HepG2 (cell line): ENCODE results near the gene CCDC158. TPM values are rescaled to one million over a fixed set of nuclear protein-coding genes. Genes with fewer than 3 reads are reported as not detected.
A peak's percentile ranks its signal among the peaks of the same experiment; 100 is the strongest.

Source experiments
- AHR ChIP-seq: IDR thresholded peaks from 2 replicates; pipeline ENCODE4 v1.6.1; 2018; ENCODE audit warnings: missing genetic modification reagents, missing compliant biosample characterization
- ATM ChIP-seq: fragments of 450-650 bp; IDR thresholded peaks from 2 replicates; pipeline ENCODE4 v1.7.1; 2017; ENCODE audit warnings: mild to moderate bottlenecking, borderline replicate concordance
- CEBPB ChIP-seq: IDR thresholded peaks from 2 replicates; pipeline ENCODE4 v1.6.1; 2011; ENCODE audit warnings: low read depth, low read length, improper control_type of control experiment, borderline replicate concordance
- ETV5 ChIP-seq: IDR thresholded peaks from 2 replicates; pipeline ENCODE4 v1.6.1; 2018; ENCODE audit warnings: missing biosample characterization, missing genetic modification reagents, inconsistent platforms, borderline replicate concordance
- FOXP1 ChIP-seq, 2 experiments: fragments of 450-650 bp in 1 of 2; IDR thresholded peaks; 2 replicates each; pipeline ENCODE4 v1.6.1; 2017 to 2018; ENCODE audit warnings: antibody characterized with exemption in 1 of 2
- GABPB1 ChIP-seq: IDR thresholded peaks from 2 replicates; pipeline ENCODE4 v1.6.1; 2016; ENCODE audit warnings: mild to moderate bottlenecking, missing genetic modification reagents, moderate library complexity, missing compliant biosample characterization
- GFI1 ChIP-seq: sonication (generic); formaldehyde crosslinking; IDR thresholded peaks from 2 replicates; pipeline ENCODE4 v1.5.0; 2020; ENCODE audit warnings: missing genetic modification reagents, mild to moderate bottlenecking, borderline replicate concordance
- HMGA1 ChIP-seq: sonication (generic); formaldehyde crosslinking; conservative IDR thresholded peaks from 2 replicates; pipeline ENCODE4 v1.4.0; 2020; ENCODE audit warnings: missing genetic modification reagents
- KLF6 ChIP-seq: IDR thresholded peaks from 2 replicates; pipeline ENCODE4 v1.8.0; 2016; ENCODE audit warnings: missing biosample characterization, missing genetic modification reagents
- MED8 ChIP-seq: sonication (generic); formaldehyde crosslinking; IDR thresholded peaks from 2 replicates; pipeline ENCODE4 v1.8.1; 2023; ENCODE audit warnings: mild to moderate bottlenecking, missing genetic modification reagents; ENCODE audit not compliant: insufficient replicate concordance
- MLLT10 ChIP-seq: sonication (generic); formaldehyde crosslinking; IDR thresholded peaks from 2 replicates; pipeline ENCODE4 v1.4.0; 2020; ENCODE audit warnings: missing genetic modification reagents
- TBX3 ChIP-seq: fragments of 450-650 bp; IDR thresholded peaks from 2 replicates; pipeline ENCODE4 v1.6.1; 2017; ENCODE audit warnings: antibody characterized with exemption, mild to moderate bottlenecking, inconsistent platforms, borderline replicate concordance
- ZFP41 ChIP-seq: sonication (generic); formaldehyde crosslinking; IDR thresholded peaks from 2 replicates; pipeline ENCODE4 v1.4.0; 2020; ENCODE audit warnings: mild to moderate bottlenecking, missing genetic modification reagents, borderline replicate concordance
- ZNF367 ChIP-seq: sonication (generic); formaldehyde crosslinking; IDR thresholded peaks from 2 replicates; pipeline ENCODE4 v1.4.0; 2020; ENCODE audit warnings: missing genetic modification reagents, borderline replicate concordance
- ZNF652 ChIP-seq: IDR thresholded peaks from 2 replicates; pipeline ENCODE4 v1.6.1; 2016; ENCODE audit warnings: low read depth, borderline replicate concordance
- ZNF75D ChIP-seq: sonication (generic); formaldehyde crosslinking; IDR thresholded peaks from 2 replicates; pipeline ENCODE4 v1.8.1; 2023; ENCODE audit warnings: missing genetic modification reagents, mild to moderate bottlenecking, borderline replicate concordance
- ZNF782 ChIP-seq: sonication (generic); formaldehyde crosslinking; IDR thresholded peaks from 2 replicates; pipeline ENCODE4 v1.4.0; 2020; ENCODE audit warnings: missing genetic modification reagents, mild to moderate bottlenecking, borderline replicate concordance
- polyA plus RNA-seq, 8 experiments: library from polyadenylated mRNA; depleted of rRNA in 3 of 8; stranded (reverse) in 7 of 8; unstranded in 1 of 8; fragments of >200 nt; fragmentation: Illumina TruSeq in 4 of 8; extraction: Trizol in 4 of 8; gene quantifications; 2 replicates each; pipeline versions ENCODE4 v1.2.1 to v1.2.3, GENCODE V29; 2011 to 2016; ENCODE audit warnings: low read depth in 4 of 8, missing spikeins in 1 of 8, mixed read lengths in 1 of 8; ENCODE audit not compliant: insufficient read depth in 1 of 8
- total RNA-seq, 5 experiments: library from RNA; depleted of rRNA; stranded (reverse); fragments of >200 nt; fragmentation: Illumina TruSeq; extraction: Trizol; gene quantifications; 2 replicates each; pipeline ENCODE4 v1.2.3, GENCODE V29; 2016; ENCODE audit warnings: low read depth in 1 of 5
- TF ChIP-seq, protein P1 (sequence below): sonication (generic); formaldehyde crosslinking; IDR thresholded peaks from 2 replicates; pipeline ENCODE4 v1.9.0; 2021; ENCODE audit warnings: mild to moderate bottlenecking, missing genetic modification reagents
- TF ChIP-seq, protein P2 (sequence below): sonication (generic); formaldehyde crosslinking; IDR thresholded peaks from 2 replicates; pipeline ENCODE4 v1.4.0; 2020; ENCODE audit warnings: missing genetic modification reagents
- TF ChIP-seq, protein P3 (sequence below): sonication (generic); formaldehyde crosslinking; IDR thresholded peaks from 2 replicates; pipeline ENCODE4 v1.4.0; 2020; ENCODE audit warnings: mild to moderate bottlenecking, missing genetic modification reagents

The CCDC158 gene
- total and polyA plus RNA-seq, 2 of the 13 experiments (the other 11 are each of a cell fraction or from before 2014, with no cell fraction given) = not detected

DNA sequence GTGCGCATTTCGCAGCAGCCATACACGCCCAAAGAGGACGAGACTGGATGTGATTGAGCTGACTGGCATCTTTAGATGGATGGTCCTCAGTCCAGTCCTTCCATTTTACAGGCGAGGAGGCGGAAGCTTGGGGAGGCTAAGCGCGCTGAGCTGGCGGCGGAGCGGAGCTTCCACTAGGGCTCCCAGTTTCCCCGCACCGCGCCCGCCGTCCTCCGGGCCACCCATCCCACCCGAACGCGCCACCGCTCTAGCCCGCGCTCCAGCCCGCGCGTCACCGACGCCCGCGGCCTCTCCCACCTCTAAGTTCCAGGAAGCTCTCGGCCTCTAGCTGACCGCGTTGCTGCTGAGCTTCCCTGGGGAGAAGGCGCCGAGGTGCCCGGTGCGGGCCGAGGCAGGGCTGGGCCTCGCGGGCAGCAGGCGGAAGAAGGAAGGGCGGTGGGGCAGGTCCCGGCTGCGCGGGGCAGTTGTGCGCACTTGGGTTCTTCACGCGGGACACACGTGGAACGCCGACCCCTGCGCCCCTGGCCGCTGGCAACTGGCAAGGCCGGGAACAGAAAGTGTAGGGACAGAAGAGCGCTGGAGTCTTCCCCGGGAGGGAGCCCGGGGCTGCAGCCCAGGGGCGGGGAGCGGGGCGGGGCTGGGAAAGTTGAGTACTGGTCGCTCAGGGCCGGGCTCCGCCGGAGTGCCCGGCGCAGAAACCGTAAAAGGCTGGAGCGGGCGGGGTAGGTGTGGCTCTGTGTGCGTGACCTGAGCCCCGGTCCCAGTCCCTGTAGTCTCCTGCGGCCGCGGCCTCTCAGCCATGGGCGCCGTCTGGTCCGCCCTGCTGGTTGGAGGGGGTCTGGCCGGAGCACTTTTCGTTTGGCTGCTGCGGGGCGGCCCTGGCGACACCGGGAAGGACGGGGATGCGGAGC lies 114.7 kb downstream of the CCDC158 start, which contains the start of gene STBD1 (continued):
- TF ChIP-seq HMGA1 (CRISPR knock-in tag) (no peak), ZFP41 (CRISPR knock-in tag) (peak; percentile 74; the same call in 1 of the 2 replicates), ZNF367 (CRISPR knock-in tag) (0 out of 2 replicates have a peak, but pooled peaks have one; percentile 80), KLF6 (peak; percentile 38; the same call in 1 of the 2 replicates), MLLT10 (CRISPR knock-in tag) (no peak), GFI1 (CRISPR knock-in tag) (peak; percentile 74; the same call in 1 of the 2 replicates), ZNF782 (CRISPR knock-in tag) (peak; percentile 86), GABPB1 (peak; percentile 87), FOXP1 (IDR thresholded peaks at IDR 0.05) (no peak), FOXP1 (CRISPR knock-in tag; IDR thresholded peaks at IDR 0.05) (no peak), ATM (no peak), AHR (CRISPR knock-in tag) (peak; percentile 71; the same call in 1 of the 2 replicates), ZNF652 (no peak), CEBPB (no peak), ETV5 (CRISPR knock-in tag) (peak; percentile 47; the same call in 1 of the 2 replicates), MED8 (CRISPR knock-in tag) (no peak), ZNF75D (0 out of 2 replicates have a peak, but pooled peaks have one; percentile 49), TBX3 (no peak)
- TF ChIP-seq, protein P1, sequence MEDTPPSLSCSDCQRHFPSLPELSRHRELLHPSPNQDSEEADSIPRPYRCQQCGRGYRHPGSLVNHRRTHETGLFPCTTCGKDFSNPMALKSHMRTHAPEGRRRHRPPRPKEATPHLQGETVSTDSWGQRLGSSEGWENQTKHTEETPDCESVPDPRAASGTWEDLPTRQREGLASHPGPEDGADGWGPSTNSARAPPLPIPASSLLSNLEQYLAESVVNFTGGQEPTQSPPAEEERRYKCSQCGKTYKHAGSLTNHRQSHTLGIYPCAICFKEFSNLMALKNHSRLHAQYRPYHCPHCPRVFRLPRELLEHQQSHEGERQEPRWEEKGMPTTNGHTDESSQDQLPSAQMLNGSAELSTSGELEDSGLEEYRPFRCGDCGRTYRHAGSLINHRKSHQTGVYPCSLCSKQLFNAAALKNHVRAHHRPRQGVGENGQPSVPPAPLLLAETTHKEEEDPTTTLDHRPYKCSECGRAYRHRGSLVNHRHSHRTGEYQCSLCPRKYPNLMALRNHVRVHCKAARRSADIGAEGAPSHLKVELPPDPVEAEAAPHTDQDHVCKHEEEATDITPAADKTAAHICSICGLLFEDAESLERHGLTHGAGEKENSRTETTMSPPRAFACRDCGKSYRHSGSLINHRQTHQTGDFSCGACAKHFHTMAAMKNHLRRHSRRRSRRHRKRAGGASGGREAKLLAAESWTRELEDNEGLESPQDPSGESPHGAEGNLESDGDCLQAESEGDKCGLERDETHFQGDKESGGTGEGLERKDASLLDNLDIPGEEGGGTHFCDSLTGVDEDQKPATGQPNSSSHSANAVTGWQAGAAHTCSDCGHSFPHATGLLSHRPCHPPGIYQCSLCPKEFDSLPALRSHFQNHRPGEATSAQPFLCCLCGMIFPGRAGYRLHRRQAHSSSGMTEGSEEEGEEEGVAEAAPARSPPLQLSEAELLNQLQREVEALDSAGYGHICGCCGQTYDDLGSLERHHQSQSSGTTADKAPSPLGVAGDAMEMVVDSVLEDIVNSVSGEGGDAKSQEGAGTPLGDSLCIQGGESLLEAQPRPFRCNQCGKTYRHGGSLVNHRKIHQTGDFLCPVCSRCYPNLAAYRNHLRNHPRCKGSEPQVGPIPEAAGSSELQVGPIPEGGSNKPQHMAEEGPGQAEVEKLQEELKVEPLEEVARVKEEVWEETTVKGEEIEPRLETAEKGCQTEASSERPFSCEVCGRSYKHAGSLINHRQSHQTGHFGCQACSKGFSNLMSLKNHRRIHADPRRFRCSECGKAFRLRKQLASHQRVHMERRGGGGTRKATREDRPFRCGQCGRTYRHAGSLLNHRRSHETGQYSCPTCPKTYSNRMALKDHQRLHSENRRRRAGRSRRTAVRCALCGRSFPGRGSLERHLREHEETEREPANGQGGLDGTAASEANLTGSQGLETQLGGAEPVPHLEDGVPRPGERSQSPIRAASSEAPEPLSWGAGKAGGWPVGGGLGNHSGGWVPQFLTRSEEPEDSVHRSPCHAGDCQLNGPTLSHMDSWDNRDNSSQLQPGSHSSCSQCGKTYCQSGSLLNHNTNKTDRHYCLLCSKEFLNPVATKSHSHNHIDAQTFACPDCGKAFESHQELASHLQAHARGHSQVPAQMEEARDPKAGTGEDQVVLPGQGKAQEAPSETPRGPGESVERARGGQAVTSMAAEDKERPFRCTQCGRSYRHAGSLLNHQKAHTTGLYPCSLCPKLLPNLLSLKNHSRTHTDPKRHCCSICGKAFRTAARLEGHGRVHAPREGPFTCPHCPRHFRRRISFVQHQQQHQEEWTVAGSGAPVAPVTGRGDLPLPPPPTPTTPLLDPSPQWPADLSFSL (CRISPR knock-in tag) = no peak
- TF ChIP-seq, protein P2, sequence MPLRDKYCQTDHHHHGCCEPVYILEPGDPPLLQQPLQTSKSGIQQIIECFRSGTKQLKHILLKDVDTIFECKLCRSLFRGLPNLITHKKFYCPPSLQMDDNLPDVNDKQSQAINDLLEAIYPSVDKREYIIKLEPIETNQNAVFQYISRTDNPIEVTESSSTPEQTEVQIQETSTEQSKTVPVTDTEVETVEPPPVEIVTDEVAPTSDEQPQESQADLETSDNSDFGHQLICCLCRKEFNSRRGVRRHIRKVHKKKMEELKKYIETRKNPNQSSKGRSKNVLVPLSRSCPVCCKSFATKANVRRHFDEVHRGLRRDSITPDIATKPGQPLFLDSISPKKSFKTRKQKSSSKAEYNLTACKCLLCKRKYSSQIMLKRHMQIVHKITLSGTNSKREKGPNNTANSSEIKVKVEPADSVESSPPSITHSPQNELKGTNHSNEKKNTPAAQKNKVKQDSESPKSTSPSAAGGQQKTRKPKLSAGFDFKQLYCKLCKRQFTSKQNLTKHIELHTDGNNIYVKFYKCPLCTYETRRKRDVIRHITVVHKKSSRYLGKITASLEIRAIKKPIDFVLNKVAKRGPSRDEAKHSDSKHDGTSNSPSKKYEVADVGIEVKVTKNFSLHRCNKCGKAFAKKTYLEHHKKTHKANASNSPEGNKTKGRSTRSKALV = peak; percentile 96
- TF ChIP-seq, protein P3, sequence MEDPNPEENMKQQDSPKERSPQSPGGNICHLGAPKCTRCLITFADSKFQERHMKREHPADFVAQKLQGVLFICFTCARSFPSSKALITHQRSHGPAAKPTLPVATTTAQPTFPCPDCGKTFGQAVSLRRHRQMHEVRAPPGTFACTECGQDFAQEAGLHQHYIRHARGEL (CRISPR knock-in tag) = peak; percentile 82; the same call in 1 of the 2 replicates
